Aorta (tissue), 5 donors: ENCODE data around the gene BAHD1. TPM values are rescaled to one million over a fixed set of nuclear protein-coding genes. Genes with fewer than 3 reads are reported as not detected.

Experiments
- ATAC-seq: fragments of 200-7000 bp; cut with Tn5 transposase; one replicate; pipeline ENCODE4 v1.9.1; 2022; ENCODE audit warnings: moderate library complexity; ENCODE audit not compliant: low FRiP score
- DNase-seq, 2 donors: peaks; one replicate each; pipeline ENCODE4 v3.0.0-alpha.2; 2020
- H3K27ac ChIP-seq, 2 donors: one replicate each; pipeline ENCODE4 v1.5.1; 2013; ENCODE audit warnings: low read length in 2 of 2, mild to moderate bottlenecking in 2 of 2, moderate library complexity in 2 of 2, control low read depth in 1 of 2, inconsistent platforms in 1 of 2, low read depth in 1 of 2
- H3K27me3 ChIP-seq, 2 donors: one replicate each; pipeline ENCODE4 v1.6.1; 2013; ENCODE audit warnings: control low read depth in 1 of 2, low read length in 1 of 2, mild to moderate bottlenecking in 1 of 2, moderate library complexity in 1 of 2; ENCODE audit not compliant: insufficient read depth in 2 of 2, control insufficient read depth in 1 of 2
- H3K36me3 ChIP-seq, 2 donors: one replicate each; pipeline ENCODE4 v1.6.1; 2013; ENCODE audit warnings: control low read depth in 1 of 2, low read length in 1 of 2, mild to moderate bottlenecking in 1 of 2; ENCODE audit not compliant: insufficient read depth in 2 of 2, control insufficient read depth in 1 of 2
- H3K4me1 ChIP-seq, 2 donors: one replicate each; pipeline ENCODE4 v1.6.1; 2013; ENCODE audit warnings: low read length in 2 of 2, control low read depth in 1 of 2, mild to moderate bottlenecking in 1 of 2, moderate library complexity in 1 of 2; ENCODE audit not compliant: insufficient read depth in 2 of 2, control insufficient read depth in 1 of 2
- H3K4me3 ChIP-seq, 2 donors: one replicate each; pipeline ENCODE4 v1.5.1; 2013; ENCODE audit warnings: low read length in 2 of 2, control low read depth in 1 of 2, mild to moderate bottlenecking in 1 of 2
- H3K9me3 ChIP-seq: one replicate; pipeline ENCODE4 v1.6.1; 2013; ENCODE audit warnings: mild to moderate bottlenecking, low read length; ENCODE audit not compliant: control insufficient read depth
- WGBS, 2 donors: extraction: QIAGEN DNeasy Blood & Tissue Kit; methylation state at CpG; one replicate each; pipeline ENCODE4 v1.1.7; 2013; 5-methylcytosine and 5-hydroxymethylcytosine counted together
- intact Hi-C, 2 donors: fragments of 100-400 bp; cut with DNase I; formaldehyde crosslinking; loops; one replicate each; pipeline versions ENCODE4 v1.14.2 to v1.15.0; 2022
- polyA plus RNA-seq, 2 donors: library from polyadenylated mRNA; stranded (reverse); fragments of 200-250 nt; gene quantifications; one replicate each; pipeline ENCODE4 v1.2.3, GENCODE V29; 2013
- total RNA-seq, 2 donors: library from RNA; stranded (reverse); fragmentation: NEBNext Ultra II Directional; extraction: Animal tissue kit (Norgen Biotek cat#: 25700); gene quantifications; one replicate each; pipeline ENCODE4 v1.2.1, GENCODE V29; 2021
- donor health status: healthy with polysubstance abuse.
- donor health status: Bipolar disorder and iron deficiency.
- donor health status: DM: no; HTN: no; CAD: no.
- donor health status: DM: no; HTN: no; CAD: no.
- donor health status: DM: yes; HTN: yes; CAD: no.

The BAHD1 gene
- total and polyA plus RNA-seq, 4 donors: 4.8 to 21.2 (median 13.5) TPM

GRCh38 chr15:40474581-40474980 is 33.8 kb downstream of the BAHD1 start:
- ATAC-seq (no peak), DNase-seq (peak in 1 of 2 donors; percentile 57)
- intact Hi-C loops: no loop called here
- Histone ChIP-seq H3K4me1 (no peaks in the 10 kb centered on the region), H3K36me3 (no peaks in the 10 kb centered on the region), H3K27ac (no peak overlapping the region), H3K9me3 (no peaks in the 10 kb centered on the region), H3K4me3 (no peak overlapping the region), H3K27me3 (no peaks in the 10 kb centered on the region)
- WGBS, 2 donors: 77 to 85% methylated on average over 8 of the region's 8 CpGs

- ATAC-seq (no peak), DNase-seq (peak in 1 of 2 donors; percentile 36)
- no peaks in the 10 kb centered on the region for H3K27me3 ChIP-seq
- intact Hi-C loops: no loop called here
- no peak overlapping the region for H3K4me3 ChIP-seq
- no peaks in the 10 kb centered on the region for H3K4me1 ChIP-seq
- 59 to 60% methylated on average over 5 of the region's 5 CpGs for WGBS, 2 donors
- H3K27ac ChIP-seq: no peak overlapping the region
- H3K36me3 ChIP-seq: no peaks in the 10 kb centered on the region
- H3K9me3 ChIP-seq: no peaks in the 10 kb centered on the region
Measured at GRCh38 chr15:40477642-40478327, 37.0 kb downstream of the BAHD1 start.

GRCh38 chr15:40479024-40479423 is 38.3 kb downstream of the BAHD1 start:
- H3K27ac ChIP-seq: no peak overlapping the region
- no peak overlapping the region for H3K4me3 ChIP-seq
- intact Hi-C loops: no loop called here
- H3K4me1 ChIP-seq: no peaks in the 10 kb centered on the region
- peak in 1 of 2 donors; percentile 7 for DNase-seq
- ATAC-seq: no peak
- no peaks in the 10 kb centered on the region for H3K36me3 ChIP-seq
- H3K27me3 ChIP-seq: no peaks in the 10 kb centered on the region
- H3K9me3 ChIP-seq: no peaks in the 10 kb centered on the region

- H3K9me3 ChIP-seq: no peaks in the 10 kb centered on the region
- intact Hi-C loops: no loop called here
- ATAC-seq (no peak), DNase-seq (no peak)
- no peak overlapping the region for H3K4me3 ChIP-seq
- H3K36me3 ChIP-seq: no peaks in the 10 kb centered on the region
- WGBS, 2 donors: 55 to 67% methylated on average over 1 of the region's 1 CpG
- no peaks in the 10 kb centered on the region for H3K4me1 ChIP-seq
- H3K27me3 ChIP-seq: no peaks in the 10 kb centered on the region
- no peak overlapping the region for H3K27ac ChIP-seq
Measured at GRCh38 chr15:40481341-40482074, 40.8 kb downstream of the BAHD1 start.

- H3K4me1 ChIP-seq: no peaks in the 10 kb centered on the region
- WGBS, 2 donors: 81 to 96% methylated on average over 2 of the region's 2 CpGs
- ATAC-seq (no peak), DNase-seq (no peak)
- intact Hi-C loops: no loop called here
- no peak overlapping the region for H3K27ac ChIP-seq
- no peaks in the 10 kb centered on the region for H3K9me3 ChIP-seq
- H3K27me3 ChIP-seq: no peaks in the 10 kb centered on the region
- H3K36me3 ChIP-seq: no peaks in the 10 kb centered on the region
- H3K4me3 ChIP-seq: no peak overlapping the region
Measured at GRCh38 chr15:40483919-40484318, 43.2 kb downstream of the BAHD1 start.

GRCh38 chr15:40486066-40486770 is 45.5 kb downstream of the BAHD1 start:
- no peak overlapping the region for H3K4me3 ChIP-seq
- no peaks in the 10 kb centered on the region for H3K27me3 ChIP-seq
- no peaks in the 10 kb centered on the region for H3K36me3 ChIP-seq
- no peaks in the 10 kb centered on the region for H3K9me3 ChIP-seq
- H3K4me1 ChIP-seq: no peaks in the 10 kb centered on the region
- ATAC-seq: no peak
- intact Hi-C loops: no loop called here
- peak in 1 of 2 donors; percentile 52 for DNase-seq
- no peak overlapping the region for H3K27ac ChIP-seq
- 86 to 90% methylated on average over 36 of the region's 36 CpGs for whole genome bisulfite sequencing, 2 donors

GRCh38 chr15:40487816-40488682 is 47.3 kb downstream of the BAHD1 start:
- ATAC-seq (no peak), DNase-seq (peak in 1 of 2 donors; percentile 56)
- Histone ChIP-seq H3K36me3 (no peaks in the 10 kb centered on the region), H3K4me1 (no peaks in the 10 kb centered on the region), H3K27me3 (no peaks in the 10 kb centered on the region), H3K9me3 (no peaks in the 10 kb centered on the region), H3K27ac (no peak overlapping the region), H3K4me3 (no peak overlapping the region)
- 84 to 88% methylated on average over 35 of the region's 35 CpGs for whole genome bisulfite sequencing, 2 donors
- intact Hi-C loops: no loop called here
